ENCODE data around the gene IFNGR1.
A peak's percentile ranks its signal among the peaks of the same experiment; 100 is the strongest.

Gene IFNGR1

DNA sequence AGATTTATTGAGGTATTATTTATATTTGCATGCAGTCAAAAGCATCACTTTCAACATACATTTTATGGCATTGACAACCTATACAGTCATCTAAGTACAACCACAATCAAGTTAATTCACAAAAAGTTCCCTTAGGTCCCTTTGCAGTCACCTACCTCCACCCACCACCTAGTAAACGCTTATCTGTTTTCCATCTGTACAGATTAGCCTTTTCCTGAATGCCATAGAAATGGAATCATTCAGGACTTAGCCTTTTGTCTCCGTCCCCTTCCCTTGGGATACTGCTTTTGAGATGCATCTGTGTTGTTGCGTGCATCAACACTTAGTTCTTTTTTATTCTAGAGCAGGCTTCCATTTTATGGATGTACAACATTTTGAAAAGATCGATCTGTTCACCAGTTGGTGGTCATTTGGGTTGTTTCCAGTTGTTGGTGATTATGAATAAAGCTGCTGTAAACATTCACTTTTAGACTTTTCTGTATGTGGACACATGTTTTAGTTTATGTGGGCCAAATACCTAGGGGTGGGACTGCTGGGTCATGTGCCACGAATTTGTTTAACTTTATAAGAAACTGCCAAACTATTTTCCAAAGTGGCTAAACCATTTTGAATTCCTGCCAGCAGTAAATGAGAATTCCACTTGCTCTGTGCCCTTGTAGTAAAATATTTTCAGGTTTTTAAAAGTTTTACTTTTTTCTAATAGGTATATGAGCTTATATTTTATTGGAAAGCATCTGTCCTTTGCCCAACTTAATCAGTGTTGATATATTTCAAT is 17.6 kb upstream of the IFNGR1 start:
- H3K27ac ChIP-seq (ENCODE audit: low read depth in 2 of 2, low read length in 2 of 2): no peak overlapping the region
- H3K4me1 ChIP-seq (ENCODE audit: control insufficient read depth in 2 of 2, insufficient read depth in 2 of 2, low read length in 2 of 2): peaks cover 16 to 36% of the 10 kb centered on the region in 2 donors
- no peak overlapping the region for H3K4me3 ChIP-seq (ENCODE audit: low read length in 2 of 2)
- H3K9ac ChIP-seq (ENCODE audit: low read depth in 1 of 2, low read length in 2 of 2): no peak overlapping the region
- H3K27me3 ChIP-seq (ENCODE audit: control insufficient read depth in 2 of 2, insufficient read depth in 2 of 2, low read length in 2 of 2): no peaks in the 10 kb centered on the region
- no peaks in the 10 kb centered on the region for H3K9me3 ChIP-seq (ENCODE audit: control insufficient read depth in 2 of 2, low read length in 2 of 2)
- H3K36me3 ChIP-seq (ENCODE audit: control insufficient read depth in 2 of 2, insufficient read depth in 2 of 2, low read length in 2 of 2): no peaks in the 10 kb centered on the region

DNA sequence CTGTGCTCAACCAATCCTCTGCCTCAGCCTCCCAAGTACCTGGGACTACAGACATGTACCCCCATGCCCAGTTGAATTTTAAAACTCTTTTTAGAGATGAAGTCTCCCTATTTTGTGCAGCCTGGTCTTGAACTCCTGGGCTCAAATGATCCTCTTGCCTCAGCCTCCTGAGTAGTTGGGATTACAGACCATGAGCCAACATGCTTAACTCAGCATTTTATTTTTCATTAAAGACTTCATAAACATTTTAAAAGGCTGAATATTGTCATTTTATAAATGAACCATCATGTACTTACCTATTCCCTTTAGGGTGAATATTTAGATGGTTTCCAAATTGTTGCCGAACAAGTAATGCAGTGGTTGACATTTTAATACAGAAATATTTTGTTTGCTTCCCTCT is 16.5 kb upstream of the IFNGR1 start:
- H3K36me3 ChIP-seq (ENCODE audit: control insufficient read depth in 2 of 2, insufficient read depth in 2 of 2, low read length in 2 of 2): no peaks in the 10 kb centered on the region

DNA sequence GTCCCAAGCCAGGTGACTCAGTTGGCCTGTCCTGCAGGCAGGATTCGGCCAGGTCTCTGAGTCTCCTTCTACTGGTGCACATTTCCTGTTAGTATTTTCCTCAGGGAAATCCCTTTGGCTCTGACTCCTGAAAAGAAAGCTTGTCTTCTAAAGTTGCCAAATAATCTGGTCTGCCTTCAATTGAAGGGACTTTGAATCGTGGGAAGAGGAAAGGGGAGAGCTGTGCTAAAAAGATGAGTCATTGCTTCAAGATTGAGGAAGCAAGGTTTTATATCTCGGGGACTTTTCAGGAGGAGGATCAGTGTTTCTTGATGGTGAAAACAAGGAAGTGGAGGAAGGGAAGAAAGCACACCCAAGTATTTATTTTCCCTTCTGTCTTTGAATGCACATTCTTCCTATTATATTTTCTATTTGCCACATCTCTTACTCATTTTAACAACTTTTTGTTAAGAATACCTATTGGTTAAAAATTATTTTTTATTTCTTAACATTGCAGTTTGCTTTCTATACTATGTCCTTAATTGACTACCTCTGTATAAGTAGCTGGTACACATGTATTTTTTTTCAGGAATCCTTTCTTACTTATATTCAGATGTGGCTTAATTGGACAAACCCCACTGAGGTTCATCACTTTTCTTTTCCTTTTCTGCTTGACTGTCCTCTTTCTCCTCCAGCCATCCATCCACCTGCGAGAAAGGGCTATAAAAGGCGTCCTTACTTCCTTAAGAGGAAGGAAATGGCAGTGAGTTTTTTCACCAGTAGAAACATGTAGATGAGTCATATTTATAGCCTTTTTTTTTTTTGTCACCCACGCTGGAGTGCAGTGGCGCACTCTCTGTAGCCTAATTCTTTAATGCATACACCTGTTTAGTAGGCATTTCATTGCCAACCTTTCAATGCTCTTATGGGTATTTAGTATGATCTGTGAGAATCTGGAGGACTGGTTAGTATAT is 15.0 kb upstream of the IFNGR1 start:
- H3K9me3 ChIP-seq (ENCODE audit: control insufficient read depth in 2 of 2, low read length in 2 of 2): no peaks in the 10 kb centered on the region
- peak overlapping the region; percentile 20 to 41 for H3K9ac ChIP-seq (ENCODE audit: low read depth in 1 of 2, low read length in 2 of 2)
- no peaks in the 10 kb centered on the region for H3K36me3 ChIP-seq (ENCODE audit: control insufficient read depth in 2 of 2, insufficient read depth in 2 of 2, low read length in 2 of 2)
- H3K4me1 ChIP-seq (ENCODE audit: control insufficient read depth in 2 of 2, insufficient read depth in 2 of 2, low read length in 2 of 2): peaks cover 16 to 27% of the 10 kb centered on the region in 2 donors
- H3K4me3 ChIP-seq (ENCODE audit: low read length in 2 of 2): peak overlapping the region; percentile 32 to 47
- H3K27ac ChIP-seq (ENCODE audit: low read depth in 2 of 2, low read length in 2 of 2): peak overlapping the region; percentile 85 to 88
- no peaks in the 10 kb centered on the region for H3K27me3 ChIP-seq (ENCODE audit: control insufficient read depth in 2 of 2, insufficient read depth in 2 of 2, low read length in 2 of 2)

More for the DNA sequence above, 16.5 kb upstream of the IFNGR1 start:
- Histone ChIP-seq H3K9ac (ENCODE audit: low read depth in 1 of 2, low read length in 2 of 2) (no peak overlapping the region), H3K4me3 (ENCODE audit: low read length in 2 of 2) (no peak overlapping the region), H3K9me3 (ENCODE audit: control insufficient read depth in 2 of 2, low read length in 2 of 2) (no peaks in the 10 kb centered on the region), H3K27me3 (ENCODE audit: control insufficient read depth in 2 of 2, insufficient read depth in 2 of 2, low read length in 2 of 2) (no peaks in the 10 kb centered on the region), H3K4me1 (ENCODE audit: control insufficient read depth in 2 of 2, insufficient read depth in 2 of 2, low read length in 2 of 2) (peaks cover 16 to 27% of the 10 kb centered on the region in 2 donors), H3K27ac (ENCODE audit: low read depth in 2 of 2, low read length in 2 of 2) (no peak overlapping the region)

DNA sequence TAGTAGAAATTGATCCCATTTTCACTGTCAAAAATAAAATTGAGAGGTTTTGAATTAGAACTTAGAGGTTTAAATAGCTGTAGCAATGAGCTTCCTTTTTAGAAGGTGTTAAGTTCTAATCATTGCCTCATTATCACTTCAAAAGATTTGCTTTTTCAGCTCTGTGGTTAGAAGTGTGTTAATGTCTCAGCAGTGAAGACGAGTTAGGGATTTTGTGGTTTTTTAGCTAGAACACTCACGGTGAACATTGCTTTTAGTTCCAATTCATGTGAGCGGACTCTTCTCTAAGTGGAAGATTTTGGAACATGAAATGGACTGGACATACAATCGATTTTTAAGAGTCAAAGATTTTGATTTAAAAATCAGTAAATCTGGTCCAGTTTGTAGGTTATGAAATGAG is 12.7 kb upstream of the IFNGR1 start:
- Histone ChIP-seq H3K27me3 (ENCODE audit: control insufficient read depth in 2 of 2, insufficient read depth in 2 of 2, low read length in 2 of 2) (no peaks in the 10 kb centered on the region), H3K4me1 (ENCODE audit: control insufficient read depth in 2 of 2, insufficient read depth in 2 of 2, low read length in 2 of 2) (peaks cover 16 to 27% of the 10 kb centered on the region in 2 donors), H3K27ac (ENCODE audit: low read depth in 2 of 2, low read length in 2 of 2) (no peak overlapping the region), H3K9ac (ENCODE audit: low read depth in 1 of 2, low read length in 2 of 2) (no peak overlapping the region), H3K9me3 (ENCODE audit: control insufficient read depth in 2 of 2, low read length in 2 of 2) (no peaks in the 10 kb centered on the region), H3K36me3 (ENCODE audit: control insufficient read depth in 2 of 2, insufficient read depth in 2 of 2, low read length in 2 of 2) (no peaks in the 10 kb centered on the region), H3K4me3 (ENCODE audit: low read length in 2 of 2) (no peak overlapping the region)

DNA sequence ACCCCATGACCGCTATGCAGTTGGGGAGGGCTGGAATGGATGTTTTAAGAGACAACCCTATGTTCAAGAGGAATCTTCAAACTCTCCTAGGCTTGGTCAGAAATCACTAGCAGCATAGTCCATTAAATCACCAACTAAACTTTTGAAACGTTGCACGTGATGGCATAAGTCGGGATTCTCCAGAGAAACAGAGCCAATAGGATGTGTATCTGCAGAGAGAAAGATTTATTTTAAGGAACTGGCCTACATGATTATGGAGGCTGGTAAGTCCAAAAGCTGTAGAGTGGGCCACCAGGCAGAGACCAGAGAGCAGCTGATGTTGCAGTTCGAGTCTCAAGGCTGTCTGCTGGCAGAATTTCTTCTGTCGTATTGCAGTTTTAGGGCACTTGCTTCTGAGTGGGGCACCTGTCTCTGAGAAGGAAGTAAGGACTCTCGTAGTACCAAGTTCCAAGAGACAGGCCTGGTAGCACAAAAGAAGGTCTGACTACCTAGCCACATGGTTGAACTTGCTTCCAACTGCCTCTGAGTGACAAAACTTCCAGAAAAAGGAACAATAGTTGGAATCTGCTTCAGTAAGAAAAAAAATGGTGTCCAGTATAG is 11.9 kb upstream of the IFNGR1 start:
- no peaks in the 10 kb centered on the region for H3K36me3 ChIP-seq (ENCODE audit: control insufficient read depth in 2 of 2, insufficient read depth in 2 of 2, low read length in 2 of 2)
- H3K9me3 ChIP-seq (ENCODE audit: control insufficient read depth in 2 of 2, low read length in 2 of 2): no peaks in the 10 kb centered on the region
- peak overlapping the region in 1 of 2 donors; percentile 35 for H3K27ac ChIP-seq (ENCODE audit: low read depth in 2 of 2, low read length in 2 of 2)
- no peaks in the 10 kb centered on the region for H3K27me3 ChIP-seq (ENCODE audit: control insufficient read depth in 2 of 2, insufficient read depth in 2 of 2, low read length in 2 of 2)
- peaks cover 16 to 24% of the 10 kb centered on the region in 2 donors for H3K4me1 ChIP-seq (ENCODE audit: control insufficient read depth in 2 of 2, insufficient read depth in 2 of 2, low read length in 2 of 2)
- no peak overlapping the region for H3K9ac ChIP-seq (ENCODE audit: low read depth in 1 of 2, low read length in 2 of 2)
- H3K4me3 ChIP-seq (ENCODE audit: low read length in 2 of 2): no peak overlapping the region

DNA sequence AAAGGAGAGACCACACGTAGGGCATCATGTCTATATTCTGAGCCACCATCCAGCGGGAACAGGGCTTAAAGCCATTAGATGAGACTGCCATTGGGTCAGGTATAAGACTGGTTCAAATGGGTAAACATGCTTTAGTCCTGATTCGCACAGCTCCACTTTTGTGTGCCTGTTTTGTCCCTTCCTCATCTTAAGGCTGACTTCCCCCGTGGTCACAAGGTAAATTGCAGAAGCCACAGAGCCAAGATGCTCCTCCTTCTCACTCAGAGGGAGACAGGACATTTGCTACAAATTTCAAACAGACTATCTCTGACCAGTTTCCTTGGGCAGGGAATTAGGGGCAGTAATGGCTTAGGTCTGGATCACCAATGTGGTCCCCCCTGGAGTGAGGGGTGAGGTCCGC is 11.4 kb upstream of the IFNGR1 start:
- Histone ChIP-seq H3K4me1 (ENCODE audit: control insufficient read depth in 2 of 2, insufficient read depth in 2 of 2, low read length in 2 of 2) (peaks cover 16 to 24% of the 10 kb centered on the region in 2 donors), H3K27me3 (ENCODE audit: control insufficient read depth in 2 of 2, insufficient read depth in 2 of 2, low read length in 2 of 2) (no peaks in the 10 kb centered on the region), H3K27ac (ENCODE audit: low read depth in 2 of 2, low read length in 2 of 2) (peak overlapping the region in 1 of 2 donors; percentile 35), H3K9ac (ENCODE audit: low read depth in 1 of 2, low read length in 2 of 2) (no peak overlapping the region), H3K9me3 (ENCODE audit: control insufficient read depth in 2 of 2, low read length in 2 of 2) (no peaks in the 10 kb centered on the region), H3K4me3 (ENCODE audit: low read length in 2 of 2) (no peak overlapping the region), H3K36me3 (ENCODE audit: control insufficient read depth in 2 of 2, insufficient read depth in 2 of 2, low read length in 2 of 2) (no peaks in the 10 kb centered on the region)

DNA sequence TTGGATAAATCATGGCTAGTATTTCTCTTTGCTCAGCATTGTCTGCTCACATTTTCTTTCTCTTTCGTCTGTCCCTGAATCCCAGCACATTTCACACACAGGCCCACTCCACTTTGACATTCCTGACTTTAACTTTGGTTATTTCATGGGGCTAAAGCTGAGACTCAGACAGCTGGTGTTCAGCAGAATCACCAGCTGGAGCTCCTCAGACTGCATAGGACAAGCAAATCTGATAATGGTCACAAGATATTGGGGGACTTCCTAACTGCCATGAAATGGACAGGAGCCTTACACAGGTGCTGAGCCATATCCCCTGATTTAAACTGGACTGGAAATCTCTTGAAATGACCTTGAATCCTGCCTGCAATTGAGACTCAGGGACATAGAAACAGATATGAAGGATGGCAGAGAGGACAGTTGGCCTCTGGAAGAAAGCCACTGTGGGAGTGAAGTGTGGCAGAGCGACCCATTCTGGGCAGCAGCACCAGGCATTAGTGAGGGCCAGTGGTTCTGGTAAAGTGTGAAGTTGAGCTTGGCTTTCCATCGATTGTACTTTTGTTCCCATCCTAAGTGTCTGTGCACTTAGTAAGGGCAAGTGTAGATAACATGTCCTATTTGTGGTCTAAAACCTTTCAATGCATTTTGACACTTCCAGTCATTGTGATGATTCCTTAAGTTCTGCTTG is 10.0 kb upstream of the IFNGR1 start:
- Histone ChIP-seq H3K4me1 (ENCODE audit: control insufficient read depth in 2 of 2, insufficient read depth in 2 of 2, low read length in 2 of 2) (peaks cover 13 to 18% of the 10 kb centered on the region in 2 donors), H3K4me3 (ENCODE audit: low read length in 2 of 2) (no peak overlapping the region), H3K9ac (ENCODE audit: low read depth in 1 of 2, low read length in 2 of 2) (no peak overlapping the region), H3K27me3 (ENCODE audit: control insufficient read depth in 2 of 2, insufficient read depth in 2 of 2, low read length in 2 of 2) (no peaks in the 10 kb centered on the region), H3K36me3 (ENCODE audit: control insufficient read depth in 2 of 2, insufficient read depth in 2 of 2, low read length in 2 of 2) (no peaks in the 10 kb centered on the region), H3K9me3 (ENCODE audit: control insufficient read depth in 2 of 2, low read length in 2 of 2) (no peaks in the 10 kb centered on the region), H3K27ac (ENCODE audit: low read depth in 2 of 2, low read length in 2 of 2) (no peak overlapping the region)

DNA sequence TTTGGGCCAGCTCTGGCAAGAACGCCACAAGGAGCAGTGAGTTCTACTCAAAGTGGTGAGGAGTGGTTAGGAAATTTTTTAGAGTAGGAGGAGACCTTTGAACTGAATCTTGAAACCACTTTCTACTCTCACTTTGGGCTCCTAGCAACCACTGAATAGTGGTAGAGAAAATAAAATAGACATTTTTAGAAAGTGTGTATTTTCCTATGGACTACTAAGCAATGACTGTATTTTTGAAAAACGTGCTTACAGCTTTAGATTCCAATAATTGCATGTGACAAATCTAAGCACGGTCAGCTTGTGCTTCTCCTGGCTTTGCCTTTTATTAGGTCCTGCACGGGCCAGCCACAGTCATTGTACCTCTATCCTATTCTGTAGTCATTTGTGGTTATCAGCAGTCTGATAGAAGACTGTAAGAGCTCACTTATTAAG is 8.7 kb upstream of the IFNGR1 start:
- Histone ChIP-seq H3K9ac (ENCODE audit: low read depth in 1 of 2, low read length in 2 of 2) (no peak overlapping the region), H3K9me3 (ENCODE audit: control insufficient read depth in 2 of 2, low read length in 2 of 2) (no peaks in the 10 kb centered on the region), H3K36me3 (ENCODE audit: control insufficient read depth in 2 of 2, insufficient read depth in 2 of 2, low read length in 2 of 2) (no peaks in the 10 kb centered on the region), H3K27me3 (ENCODE audit: control insufficient read depth in 2 of 2, insufficient read depth in 2 of 2, low read length in 2 of 2) (no peaks in the 10 kb centered on the region), H3K4me3 (ENCODE audit: low read length in 2 of 2) (no peak overlapping the region), H3K4me1 (ENCODE audit: control insufficient read depth in 2 of 2, insufficient read depth in 2 of 2, low read length in 2 of 2) (peaks cover 8 to 13% of the 10 kb centered on the region in 2 donors), H3K27ac (ENCODE audit: low read depth in 2 of 2, low read length in 2 of 2) (no peak overlapping the region)

DNA sequence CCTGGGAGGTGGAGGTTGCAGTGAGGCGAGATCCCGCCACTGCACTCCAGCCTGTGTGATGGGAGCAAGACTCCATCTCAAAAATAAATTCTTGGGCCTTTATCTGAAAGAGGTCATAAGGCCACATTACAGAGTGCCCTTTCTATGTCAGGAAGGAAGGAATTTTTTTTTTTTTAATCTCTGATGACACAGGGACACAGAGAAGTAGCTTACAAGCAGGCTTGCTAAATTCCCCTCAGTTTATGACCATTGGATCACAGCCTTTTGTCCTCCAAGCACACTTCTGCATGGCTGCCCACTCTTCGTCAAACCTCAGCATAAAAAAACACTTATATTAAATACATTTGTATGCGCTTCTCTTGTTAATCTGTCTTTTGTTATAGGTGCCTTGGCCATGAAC is 7.5 kb upstream of the IFNGR1 start:
- no peaks in the 10 kb centered on the region for H3K9me3 ChIP-seq (ENCODE audit: control insufficient read depth in 2 of 2, low read length in 2 of 2)
- H3K4me3 ChIP-seq (ENCODE audit: low read length in 2 of 2): no peak overlapping the region
- H3K27ac ChIP-seq (ENCODE audit: low read depth in 2 of 2, low read length in 2 of 2): no peak overlapping the region
- H3K36me3 ChIP-seq (ENCODE audit: control insufficient read depth in 2 of 2, insufficient read depth in 2 of 2, low read length in 2 of 2): no peaks in the 10 kb centered on the region
- no peak overlapping the region for H3K9ac ChIP-seq (ENCODE audit: low read depth in 1 of 2, low read length in 2 of 2)
- peaks cover 5 to 12% of the 10 kb centered on the region in 2 donors for H3K4me1 ChIP-seq (ENCODE audit: control insufficient read depth in 2 of 2, insufficient read depth in 2 of 2, low read length in 2 of 2)
- H3K27me3 ChIP-seq (ENCODE audit: control insufficient read depth in 2 of 2, insufficient read depth in 2 of 2, low read length in 2 of 2): no peaks in the 10 kb centered on the region
